Left renal cortex interstitium (tissue), 4 donors: ENCODE data around the gene NAP1L1. TPM values are rescaled to one million over a fixed set of nuclear protein-coding genes. Genes with fewer than 3 reads are reported as not detected.
A peak's percentile ranks its signal among the peaks of the same experiment; 100 is the strongest.

Experiments used
- DNase-seq, 4 donors: peaks; one replicate each; pipeline ENCODE4 v3.0.0-alpha.2; 2013; ENCODE audit warnings: low read depth in 4 of 4, low spot score in 2 of 4, missing footprints in 1 of 4
- polyA plus RNA-seq, 4 donors: library from polyadenylated mRNA; unstranded; fragments of 120-200 nt; gene quantifications; one replicate each; pipeline ENCODE4 v1.2.1, GENCODE V29; 2013; ENCODE audit not compliant: insufficient read length in 4 of 4

NAP1L1 gene
- polyA plus RNA-seq: 1,000 to 10,000 TPM in 1 of 4 donors, 100 to 1,000 TPM in 3; 786 to 1,012 (median 875) TPM

- peak; percentile 91 to 96 (median 94) for DNase-seq
Observed at GRCh38 chr12:76083904-76084862, at the start of gene NAP1L1. TSS of gene NAP1L1 (minus strand) at chr12:76084685. CDS start at chr12:76074219, 10,466 bp downstream.

GRCh38 chr12:76127588-76127987 is 43.1 kb upstream of the NAP1L1 start:
- no peak for DNase-seq

GRCh38 chr12:76124456-76124855 is 40.0 kb upstream of the NAP1L1 start:
- no peak for DNase-seq

GRCh38 chr12:76123259-76124212 is 39.1 kb upstream of the NAP1L1 start:
- DNase-seq: no peak

- DNase-seq: no peak
Observed at GRCh38 chr12:76119887-76120286, 35.4 kb upstream of the NAP1L1 start.

GRCh38 chr12:76117751-76118150 is 33.3 kb upstream of the NAP1L1 start:
- no peak for DNase-seq

- DNase-seq: no peak
Observed at GRCh38 chr12:76117067-76117691, 32.7 kb upstream of the NAP1L1 start.

- DNase-seq: no peak
Observed at GRCh38 chr12:76113800-76114757, 29.6 kb upstream of the NAP1L1 start.

GRCh38 chr12:76111209-76111749 is 26.8 kb upstream of the NAP1L1 start:
- no peak for DNase-seq

GRCh38 chr12:76109879-76110278 is 25.4 kb upstream of the NAP1L1 start:
- no peak for DNase-seq

- DNase-seq: no peak
Observed at GRCh38 chr12:76108356-76108755, 23.9 kb upstream of the NAP1L1 start.

GRCh38 chr12:76106631-76107030 is 22.1 kb upstream of the NAP1L1 start:
- no peak for DNase-seq

- no peak for DNase-seq
Observed at GRCh38 chr12:76103958-76104357, 19.5 kb upstream of the NAP1L1 start.

- no peak for DNase-seq
Observed at GRCh38 chr12:76101739-76102385, 17.4 kb upstream of the NAP1L1 start.

GRCh38 chr12:76096079-76096646 is 11.7 kb upstream of the NAP1L1 start:
- DNase-seq: no peak

- no peak for DNase-seq
Observed at GRCh38 chr12:76094754-76095153, 10.3 kb upstream of the NAP1L1 start.

GRCh38 chr12:76091246-76091754 is 6.8 kb upstream of the NAP1L1 start:
- no peak for DNase-seq

GRCh38 chr12:76085520-76085868 is 1.0 kb upstream of the NAP1L1 start:
- no peak for DNase-seq
